Choroid plexus epithelial cell (primary cell): ENCODE data around the gene FBH1.
A peak's percentile ranks its signal among the peaks of the same experiment; 100 is the strongest.

Experiments used
- DNase-seq: peaks from one replicate; pipeline ENCODE4 v3.0.0-alpha.2; 2010; ENCODE audit warnings: low read depth
- H3K4me3 ChIP-seq: 2 replicates; pipeline ENCODE4 v1.5.1; 2011; ENCODE audit warnings: low read depth, mild to moderate bottlenecking, control low read depth, low read length, moderate library complexity
- TF ChIP-seq, protein P1 (sequence below): conservative IDR thresholded peaks from 2 replicates; pipeline ENCODE4 v1.5.1; 2011; ENCODE audit warnings: low read depth, mild to moderate bottlenecking, control low read depth, inconsistent platforms, low read length, moderate library complexity

The FBH1 gene

DNA sequence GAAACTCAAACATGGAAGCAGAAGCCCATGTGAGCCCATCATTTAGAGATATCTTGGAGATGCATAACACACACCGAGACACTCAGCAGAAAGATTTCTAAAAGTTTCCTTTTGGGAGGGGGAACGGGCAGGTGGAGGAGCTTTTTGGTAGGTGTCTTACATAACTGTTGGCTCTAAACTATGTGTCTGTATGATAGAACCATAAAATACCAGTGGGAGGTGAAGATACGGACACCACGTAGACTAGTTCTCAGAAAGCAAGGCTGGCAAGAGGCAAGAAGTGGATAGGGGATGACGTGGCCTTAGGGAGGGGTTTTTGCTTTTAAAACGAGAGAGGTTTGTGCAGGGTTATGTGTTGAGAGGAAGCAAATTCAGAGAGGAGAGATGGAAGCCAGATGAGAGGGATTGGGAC lies 50.8 kb downstream of the FBH1 start:
- DNase-seq, result no peak
- TF ChIP-seq, protein P1, sequence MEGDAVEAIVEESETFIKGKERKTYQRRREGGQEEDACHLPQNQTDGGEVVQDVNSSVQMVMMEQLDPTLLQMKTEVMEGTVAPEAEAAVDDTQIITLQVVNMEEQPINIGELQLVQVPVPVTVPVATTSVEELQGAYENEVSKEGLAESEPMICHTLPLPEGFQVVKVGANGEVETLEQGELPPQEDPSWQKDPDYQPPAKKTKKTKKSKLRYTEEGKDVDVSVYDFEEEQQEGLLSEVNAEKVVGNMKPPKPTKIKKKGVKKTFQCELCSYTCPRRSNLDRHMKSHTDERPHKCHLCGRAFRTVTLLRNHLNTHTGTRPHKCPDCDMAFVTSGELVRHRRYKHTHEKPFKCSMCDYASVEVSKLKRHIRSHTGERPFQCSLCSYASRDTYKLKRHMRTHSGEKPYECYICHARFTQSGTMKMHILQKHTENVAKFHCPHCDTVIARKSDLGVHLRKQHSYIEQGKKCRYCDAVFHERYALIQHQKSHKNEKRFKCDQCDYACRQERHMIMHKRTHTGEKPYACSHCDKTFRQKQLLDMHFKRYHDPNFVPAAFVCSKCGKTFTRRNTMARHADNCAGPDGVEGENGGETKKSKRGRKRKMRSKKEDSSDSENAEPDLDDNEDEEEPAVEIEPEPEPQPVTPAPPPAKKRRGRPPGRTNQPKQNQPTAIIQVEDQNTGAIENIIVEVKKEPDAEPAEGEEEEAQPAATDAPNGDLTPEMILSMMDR, result no peak
- no peak overlapping the region for H3K4me3 ChIP-seq

DNA sequence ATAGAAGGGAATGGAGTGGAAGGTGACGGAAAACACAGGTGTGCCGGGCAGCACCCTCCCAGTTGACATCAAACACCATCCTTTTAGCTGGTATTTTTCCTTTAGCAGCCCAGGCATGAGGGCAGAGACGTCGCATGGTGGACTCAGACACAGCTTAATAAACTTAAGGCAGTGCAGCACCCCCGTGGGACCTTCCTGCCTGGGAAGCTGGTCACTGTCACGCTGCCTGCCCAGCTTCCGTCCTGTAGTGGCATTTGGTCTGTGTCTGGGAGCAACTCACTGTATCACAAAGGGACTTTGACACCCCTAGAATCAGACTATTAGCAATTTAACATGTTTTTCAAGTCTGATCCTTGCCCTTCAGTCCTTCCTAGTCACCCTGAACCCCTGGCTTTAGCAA lies 51.5 kb downstream of the FBH1 start:
- no peak for DNase-seq
- H3K4me3 ChIP-seq, result no peak overlapping the region
- TF ChIP-seq, protein P1, result no peak

DNA sequence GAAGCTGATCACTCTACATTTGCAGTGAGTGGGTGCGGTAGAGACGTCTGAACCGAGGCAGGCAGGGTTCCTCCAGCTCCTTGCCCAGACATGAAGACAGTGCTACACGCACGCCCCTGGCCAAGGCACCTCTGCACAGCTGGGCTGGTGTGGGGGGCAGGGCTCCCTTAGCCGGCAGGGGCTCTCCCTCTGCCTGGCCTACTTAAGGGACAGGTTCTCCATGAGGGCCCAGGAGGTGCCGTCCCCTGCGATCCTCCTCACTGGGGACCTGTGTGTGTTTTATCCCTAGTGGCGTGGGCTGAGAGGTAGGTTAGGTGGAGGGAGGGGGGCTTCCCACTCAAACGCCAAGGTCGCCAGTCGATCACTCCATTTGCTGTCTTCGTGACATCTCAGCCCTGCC lies 52.0 kb downstream of the FBH1 start:
- TF ChIP-seq, protein P1, result no peak
- H3K4me3 ChIP-seq, result no peak overlapping the region
- no peak for DNase-seq

DNA sequence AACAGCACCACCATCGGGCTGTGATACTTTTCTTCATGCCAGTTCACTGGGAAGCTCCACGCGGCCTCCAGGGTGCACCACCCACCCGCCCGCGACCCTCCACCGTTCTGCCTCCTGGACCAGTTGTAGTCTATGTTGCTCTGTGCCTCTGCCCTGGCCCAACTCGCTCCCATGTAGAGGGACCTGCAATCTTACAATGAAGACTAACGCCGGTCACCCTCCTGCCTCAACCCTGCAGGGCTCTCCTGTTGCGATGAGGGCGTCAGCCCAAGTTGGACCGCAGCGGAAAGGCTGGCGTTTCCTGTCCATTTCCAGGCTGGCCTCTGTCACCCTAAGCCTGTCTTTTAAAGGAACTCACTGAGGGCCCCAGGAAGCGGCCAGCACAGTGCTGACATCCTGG lies 52.4 kb downstream of the FBH1 start:
- TF ChIP-seq, protein P1, result no peak
- no peak for DNase-seq
- no peak overlapping the region for H3K4me3 ChIP-seq

DNA sequence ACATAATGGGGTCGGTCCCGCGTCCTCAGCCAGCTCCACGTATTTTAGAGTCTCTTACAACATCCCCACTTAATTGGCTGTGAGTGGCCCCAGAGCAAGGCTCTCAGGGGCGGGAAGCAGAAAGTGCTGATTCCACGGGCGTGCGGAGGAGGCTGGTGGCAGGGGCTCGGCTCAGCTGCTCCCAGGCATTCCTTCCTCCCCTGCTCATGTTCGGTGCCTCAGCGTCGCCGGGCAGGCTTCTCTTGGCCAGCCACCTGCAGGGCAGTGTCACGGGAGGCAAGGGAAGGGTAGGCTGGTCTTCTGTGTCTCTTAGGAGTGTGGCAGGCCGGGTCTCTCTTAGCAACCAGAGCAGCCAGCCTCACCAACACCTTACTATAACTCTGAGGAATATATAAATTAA lies 53.5 kb downstream of the FBH1 start:
- no peak for DNase-seq
- no peak overlapping the region for H3K4me3 ChIP-seq
- TF ChIP-seq, protein P1, result no peak

DNA sequence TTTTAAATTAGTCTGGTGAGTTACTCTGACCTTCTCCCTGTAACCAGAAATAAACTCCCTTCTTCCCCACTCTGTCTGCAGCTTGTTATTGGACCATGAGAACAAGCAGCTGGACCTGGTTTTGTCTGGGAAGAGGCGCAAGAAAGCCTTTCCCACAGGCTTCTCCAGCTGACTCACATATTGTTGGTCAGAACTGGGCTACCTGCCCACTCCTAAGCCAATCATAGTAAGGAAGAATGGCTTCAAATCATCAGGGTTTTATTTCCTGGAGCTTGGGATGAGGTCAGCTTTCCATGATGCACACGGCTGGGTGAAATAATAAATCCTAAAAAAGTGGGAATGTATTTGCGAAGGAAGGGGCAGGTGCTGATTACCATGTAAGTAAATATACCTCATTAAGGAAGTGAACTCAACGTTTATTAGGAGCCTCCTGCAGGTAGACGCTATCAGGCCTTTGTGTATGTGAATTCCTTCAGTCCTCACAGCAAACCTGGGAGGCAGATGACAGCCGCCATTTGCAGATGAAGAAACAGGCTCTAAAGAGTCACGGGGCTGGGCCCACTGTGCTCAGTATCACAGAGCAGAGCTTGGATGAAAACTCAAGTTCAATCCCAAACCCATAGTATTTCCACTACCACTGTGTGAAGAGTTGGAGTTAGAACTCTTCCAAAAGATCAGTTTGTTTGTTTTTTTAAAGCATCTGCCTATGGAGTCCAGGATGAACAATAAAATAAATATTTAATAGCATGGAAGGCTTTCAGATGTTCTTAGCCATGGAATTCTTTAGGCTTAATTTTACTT lies 54.5 kb downstream of the FBH1 start:
- H3K4me3 ChIP-seq, result no peak overlapping the region
- TF ChIP-seq, protein P1, result no peak
- peak; percentile 98 for DNase-seq

DNA sequence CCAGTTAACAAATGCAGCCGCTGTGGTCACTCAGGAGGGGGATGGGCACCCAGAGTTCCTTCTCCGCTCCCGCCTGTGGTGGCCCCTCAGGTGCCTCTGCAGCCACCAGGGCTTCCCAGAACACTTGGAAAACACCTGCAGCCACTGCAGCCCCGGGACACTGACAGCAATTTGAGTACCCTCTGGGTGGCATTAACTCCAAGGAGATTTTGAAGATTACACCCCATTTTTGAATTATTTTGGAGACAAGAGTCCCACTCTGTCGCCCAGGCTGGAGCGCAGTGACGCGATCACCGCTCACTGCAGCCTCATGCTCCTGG lies 55.1 kb downstream of the FBH1 start:
- no peak overlapping the region for H3K4me3 ChIP-seq
- TF ChIP-seq, protein P1, result no peak
- no peak for DNase-seq
